RWPE1 (cell line): ENCODE results near the gene CACFD1.

ENCODE experiments used
- CTCF ChIA-PET: fragments of 350-600 bp; sonication (Branson Sonifier 250); formaldehyde crosslinking; extraction: SDS; loops from one replicate; lab custom pipeline; 2021; lab: Yijun Ruan, JAX
- POLR2A ChIA-PET: fragments of 400-600 bp; formaldehyde crosslinking; extraction: SDS; loops from one replicate; lab custom pipeline; 2020; ENCODE audit warnings: antibody characterized with exemption; ENCODE audit not compliant: low non-redundant PET; lab: Yijun Ruan, JAX
- DNase-seq: peaks from one replicate; pipeline ENCODE4 v3.0.0; 2012; ENCODE audit warnings: low spot score
- H3K27ac ChIP-seq: fragments of 450-650 bp; 2 replicates; pipeline ENCODE4 v1.5.1; 2017
- TF ChIP-seq, protein P1 (sequence below): fragments of 450-650 bp; conservative IDR thresholded peaks from 2 replicates; pipeline ENCODE4 v1.5.1; 2017; ENCODE audit warnings: low read depth, mild to moderate bottlenecking

Gene CACFD1

DNA sequence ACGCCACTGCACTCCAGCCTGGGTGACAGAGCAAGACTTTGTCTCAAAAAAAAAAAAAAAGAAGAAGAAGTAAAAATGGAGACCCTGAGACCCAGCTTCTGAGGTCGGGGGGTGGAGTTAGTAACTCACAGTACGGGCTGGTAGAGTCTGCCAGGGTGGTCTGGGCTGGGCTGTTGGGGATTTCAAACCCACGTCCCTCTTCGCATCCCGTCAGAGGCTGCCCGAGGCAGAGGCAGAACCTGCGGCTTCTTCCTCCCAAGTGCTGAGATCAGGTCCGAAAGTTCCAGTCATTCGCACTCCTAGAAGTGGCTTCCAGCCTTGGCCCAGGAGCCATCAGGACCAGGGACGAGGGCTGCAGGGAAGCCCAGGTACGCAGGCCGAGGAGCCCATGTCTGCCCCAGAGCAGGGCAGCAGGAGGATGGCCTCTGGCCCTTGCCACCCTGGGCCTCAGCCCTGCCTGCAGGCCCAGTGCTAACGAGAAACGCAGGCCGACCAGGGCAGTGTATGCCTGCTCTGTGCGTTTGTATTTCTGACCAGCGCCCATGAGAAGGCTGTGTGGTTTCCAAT, 29.0 kb downstream of the CACFD1 start:
- H3K27ac ChIP-seq, result no peak overlapping the region
- ChIA-PET POLR2A (no interaction called here), CTCF (no interaction called here)
- TF ChIP-seq, protein P1, sequence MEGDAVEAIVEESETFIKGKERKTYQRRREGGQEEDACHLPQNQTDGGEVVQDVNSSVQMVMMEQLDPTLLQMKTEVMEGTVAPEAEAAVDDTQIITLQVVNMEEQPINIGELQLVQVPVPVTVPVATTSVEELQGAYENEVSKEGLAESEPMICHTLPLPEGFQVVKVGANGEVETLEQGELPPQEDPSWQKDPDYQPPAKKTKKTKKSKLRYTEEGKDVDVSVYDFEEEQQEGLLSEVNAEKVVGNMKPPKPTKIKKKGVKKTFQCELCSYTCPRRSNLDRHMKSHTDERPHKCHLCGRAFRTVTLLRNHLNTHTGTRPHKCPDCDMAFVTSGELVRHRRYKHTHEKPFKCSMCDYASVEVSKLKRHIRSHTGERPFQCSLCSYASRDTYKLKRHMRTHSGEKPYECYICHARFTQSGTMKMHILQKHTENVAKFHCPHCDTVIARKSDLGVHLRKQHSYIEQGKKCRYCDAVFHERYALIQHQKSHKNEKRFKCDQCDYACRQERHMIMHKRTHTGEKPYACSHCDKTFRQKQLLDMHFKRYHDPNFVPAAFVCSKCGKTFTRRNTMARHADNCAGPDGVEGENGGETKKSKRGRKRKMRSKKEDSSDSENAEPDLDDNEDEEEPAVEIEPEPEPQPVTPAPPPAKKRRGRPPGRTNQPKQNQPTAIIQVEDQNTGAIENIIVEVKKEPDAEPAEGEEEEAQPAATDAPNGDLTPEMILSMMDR, result no peak
- DNase-seq, result no peak

DNA sequence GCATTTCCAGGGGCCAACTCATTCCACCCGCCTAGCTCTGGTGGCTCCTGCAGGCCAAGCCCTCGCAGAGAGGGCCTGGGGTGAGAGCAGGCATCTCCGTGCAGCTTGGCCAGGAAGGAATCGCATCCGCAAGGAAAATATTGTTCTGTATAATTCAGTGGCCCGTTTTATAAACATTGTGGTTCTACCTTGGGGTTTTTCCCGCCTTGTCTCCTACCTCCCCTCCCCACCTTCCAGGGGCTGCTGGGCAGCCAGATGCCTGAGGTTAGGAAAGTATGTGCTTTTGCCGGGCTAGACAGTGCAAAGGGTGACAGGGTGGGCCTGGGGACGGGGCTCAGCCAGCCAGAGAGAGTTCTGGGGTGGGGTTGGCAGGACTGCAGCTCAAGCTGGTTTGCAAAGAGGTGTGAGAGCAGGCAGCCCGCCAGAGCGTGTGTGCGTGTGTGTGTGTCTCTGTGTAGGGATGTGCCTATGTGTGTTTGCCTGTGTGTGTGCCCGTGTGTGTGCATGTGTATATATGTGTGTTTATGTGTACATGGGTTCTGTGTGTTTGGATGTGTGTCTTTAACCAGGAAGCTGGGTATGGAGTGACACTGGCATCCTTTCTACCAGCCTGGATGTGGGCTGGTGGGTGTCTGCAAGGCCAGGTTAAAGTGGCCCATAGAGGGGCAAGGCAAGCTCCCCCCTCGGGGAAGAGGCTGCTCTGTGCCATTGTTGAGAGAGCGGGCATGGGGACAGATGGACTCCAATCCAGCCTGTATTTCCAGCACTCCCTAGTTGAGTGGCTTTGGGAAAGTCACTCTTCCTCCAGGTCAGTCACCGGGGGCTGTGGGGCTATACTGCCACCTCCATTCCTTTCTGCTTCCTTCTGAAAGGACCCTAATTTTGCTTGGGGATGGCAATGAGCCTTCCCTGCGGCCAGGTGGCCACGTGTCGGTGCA, 29.7 kb downstream of the CACFD1 start:
- ChIA-PET POLR2A (no interaction called here), CTCF (interaction anchor here (1.1 kb wide), 1 partner anchor 467 kb away, joined by 3 read pairs; no protein-coding TSS in a partner anchor)
- no peak overlapping the region for H3K27ac ChIP-seq
- DNase-seq, result no peak
- TF ChIP-seq, protein P1, result no peak

DNA sequence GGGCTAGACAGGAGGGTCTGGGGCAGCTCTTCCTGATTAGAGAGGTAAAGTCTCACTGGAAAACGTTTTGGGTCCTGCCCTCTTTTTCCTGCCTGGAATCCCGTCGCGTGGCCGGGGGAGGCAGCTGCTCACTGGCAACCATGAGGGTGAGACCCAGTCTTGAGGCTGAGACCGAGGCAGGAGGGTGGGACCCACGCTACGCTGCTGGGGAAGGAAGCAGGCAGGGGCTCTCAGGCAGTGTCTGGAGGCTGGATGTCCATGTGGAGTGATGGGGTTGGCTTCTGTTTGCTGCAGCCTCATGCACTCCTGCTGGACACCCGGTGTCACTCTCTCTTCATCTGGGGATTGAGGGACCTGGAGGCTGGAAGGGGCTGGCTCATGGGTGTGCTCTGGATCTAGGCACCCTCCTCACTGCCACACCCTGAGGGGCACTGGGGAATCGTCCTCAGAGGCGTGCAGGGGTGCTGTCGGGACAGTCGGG, 30.5 kb downstream of the CACFD1 start:
- TF ChIP-seq, protein P1, result no peak
- ChIA-PET POLR2A (no interaction called here), CTCF (interaction anchor here (0.6 to 1.5 kb wide), 4 partner anchors 92 to 468 kb away, joined by 3 to 5 read pairs (median 4); no protein-coding TSS in a partner anchor)
- no peak for DNase-seq
- no peak overlapping the region for H3K27ac ChIP-seq

DNA sequence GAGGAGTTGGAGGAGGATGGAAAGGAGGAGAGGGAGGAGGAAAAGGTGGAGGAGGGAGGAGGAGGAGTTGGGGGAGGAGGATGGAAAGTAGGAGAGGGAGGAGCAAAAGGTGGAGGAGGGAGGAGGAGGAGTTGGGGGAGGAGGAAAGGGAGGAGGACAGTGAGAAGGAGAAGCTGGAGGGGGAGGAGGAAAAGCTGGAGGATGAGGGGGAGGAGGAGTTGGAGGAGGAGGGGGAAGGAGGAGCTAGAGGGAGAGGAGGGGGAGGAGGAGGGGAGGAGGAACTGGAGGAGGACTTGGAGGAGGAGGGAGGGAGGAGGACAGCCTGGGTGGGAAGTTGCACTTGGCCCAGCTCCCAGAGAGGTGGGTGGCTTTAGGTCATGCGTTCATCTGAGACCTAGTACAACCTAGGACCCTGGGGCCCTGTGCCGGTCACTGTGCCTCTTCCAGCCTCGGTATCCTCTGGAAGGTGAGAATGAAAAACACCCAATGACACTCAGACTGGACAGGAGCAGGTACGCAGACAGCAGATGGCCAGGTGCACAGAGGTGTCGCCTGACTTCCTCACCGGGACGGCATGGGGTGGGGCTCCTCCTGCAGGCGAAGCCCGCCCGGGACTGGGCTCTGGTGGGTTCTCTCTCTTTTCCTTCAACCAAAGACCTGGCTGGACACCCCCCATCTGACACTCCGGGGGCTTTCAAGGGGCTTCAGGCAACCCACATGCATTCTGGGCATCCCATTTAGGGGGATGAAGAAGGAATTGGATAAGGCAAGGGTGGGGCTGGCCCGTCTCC, 31.3 kb downstream of the CACFD1 start:
- POLR2A ChIA-PET, result no interaction called here
- DNase-seq, result no peak
- TF ChIP-seq, protein P1, result no peak
- CTCF ChIA-PET, result interaction anchor here (0.6 to 1.5 kb wide), 5 partner anchors 93 to 305 kb away, joined by 3 to 5 read pairs (median 4); no protein-coding TSS in a partner anchor
- H3K27ac ChIP-seq, result peak overlapping the region; percentile 92

DNA sequence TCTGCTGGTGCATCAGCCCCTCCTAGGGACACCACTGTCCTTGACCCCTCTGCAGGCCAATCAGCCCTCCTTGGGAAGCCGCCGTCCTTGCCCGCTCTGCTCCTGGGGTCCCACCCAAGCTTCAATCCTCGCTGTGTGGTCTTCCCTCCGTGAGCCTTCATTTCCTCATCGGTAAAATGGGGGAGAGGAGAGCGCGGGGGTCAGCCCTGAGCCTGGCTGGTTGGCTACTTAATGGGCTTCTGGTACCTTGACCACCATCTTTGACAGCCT, 31.8 kb downstream of the CACFD1 start:
- TF ChIP-seq, protein P1, result no peak
- CTCF ChIA-PET, result interaction anchor here (0.7 to 1.5 kb wide), 4 partner anchors 18 to 306 kb away, joined by 3 to 4 read pairs (median 4); no protein-coding TSS in a partner anchor
- POLR2A ChIA-PET, result no interaction called here
- H3K27ac ChIP-seq, result peak overlapping the region; percentile 92
- DNase-seq, result no peak
